ENCODE measurements around the gene ALDH18A1. TPM values are rescaled to one million over a fixed set of nuclear protein-coding genes. Genes with fewer than 3 reads are reported as not detected.
A peak's percentile ranks its signal among the peaks of the same experiment; 100 is the strongest.

Gene ALDH18A1
- total RNA-seq, 2 donors from 2014 or later: 153 to 235 TPM

DNA sequence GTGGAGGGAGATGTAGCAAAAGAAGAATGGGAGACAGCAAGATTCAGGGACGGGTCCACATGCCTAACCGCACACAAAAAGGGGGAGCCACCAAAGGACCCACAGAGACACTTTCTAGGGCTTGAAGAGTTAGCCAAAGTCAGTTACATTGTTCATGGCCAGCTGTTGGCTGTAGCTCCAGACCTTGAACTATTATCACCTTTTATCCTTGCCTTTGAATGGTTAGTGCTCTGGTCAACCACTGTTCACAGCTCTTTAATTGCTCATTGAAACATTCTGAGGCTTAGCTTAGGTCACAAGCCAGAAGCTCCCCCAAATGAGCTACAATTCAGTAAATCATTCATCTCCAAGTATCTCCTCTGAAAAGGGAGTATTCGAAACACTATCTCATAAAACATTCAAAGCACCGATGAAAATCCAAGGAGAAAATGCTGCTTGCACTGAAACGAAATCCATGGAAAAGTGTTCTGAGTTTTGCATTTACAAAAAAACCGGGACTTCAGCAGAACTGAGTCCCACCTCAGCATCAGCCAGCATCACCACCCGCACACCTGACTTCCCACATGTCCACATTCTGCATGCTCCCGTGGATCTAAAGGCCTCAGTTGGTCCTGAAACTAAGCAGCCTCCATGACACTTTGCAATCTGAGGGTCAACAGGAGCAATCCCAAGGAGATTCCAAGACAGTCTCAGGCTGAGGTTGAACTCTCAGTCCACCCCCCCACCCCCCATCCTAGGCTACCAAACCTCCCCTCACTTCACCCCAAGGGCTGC lies 99.3 kb downstream of the ALDH18A1 start:
- Histone ChIP-seq H3K36me3 (no peaks in the 10 kb centered on the region), H3K4me3 (no peak overlapping the region), H3K27ac (no peak overlapping the region), H3K9ac (ENCODE audit: low read depth in 2 of 2, low read length in 2 of 2) (peak overlapping the region in 1 of 2 donors; percentile 9), H3K9me3 (no peaks in the 10 kb centered on the region), H3K4me1 (peaks cover 5% of the 10 kb centered on the region), H3K27me3 (no peaks in the 10 kb centered on the region)
- DNase-seq: no peak
- intact Hi-C loops (cut with DNase I): no loop called here
- TF ChIP-seq, protein P1, sequence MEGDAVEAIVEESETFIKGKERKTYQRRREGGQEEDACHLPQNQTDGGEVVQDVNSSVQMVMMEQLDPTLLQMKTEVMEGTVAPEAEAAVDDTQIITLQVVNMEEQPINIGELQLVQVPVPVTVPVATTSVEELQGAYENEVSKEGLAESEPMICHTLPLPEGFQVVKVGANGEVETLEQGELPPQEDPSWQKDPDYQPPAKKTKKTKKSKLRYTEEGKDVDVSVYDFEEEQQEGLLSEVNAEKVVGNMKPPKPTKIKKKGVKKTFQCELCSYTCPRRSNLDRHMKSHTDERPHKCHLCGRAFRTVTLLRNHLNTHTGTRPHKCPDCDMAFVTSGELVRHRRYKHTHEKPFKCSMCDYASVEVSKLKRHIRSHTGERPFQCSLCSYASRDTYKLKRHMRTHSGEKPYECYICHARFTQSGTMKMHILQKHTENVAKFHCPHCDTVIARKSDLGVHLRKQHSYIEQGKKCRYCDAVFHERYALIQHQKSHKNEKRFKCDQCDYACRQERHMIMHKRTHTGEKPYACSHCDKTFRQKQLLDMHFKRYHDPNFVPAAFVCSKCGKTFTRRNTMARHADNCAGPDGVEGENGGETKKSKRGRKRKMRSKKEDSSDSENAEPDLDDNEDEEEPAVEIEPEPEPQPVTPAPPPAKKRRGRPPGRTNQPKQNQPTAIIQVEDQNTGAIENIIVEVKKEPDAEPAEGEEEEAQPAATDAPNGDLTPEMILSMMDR (IDR thresholded peaks at IDR 0.05): no peak

Other genes with a start within 250 kb of the ALDH18A1 start
- 100 to 1,000 TPM in 1 of 2 donors, 10 to 100 TPM in 1; 17.6 to 150 TPM for gene SORBS1, start 95.3 kb downstream of the ALDH18A1 start, total RNA-seq
- gene TCTN3, start 37.2 kb upstream of the ALDH18A1 start, total RNA-seq: 10 to 100 TPM; 32.0 to 40.7 TPM
- gene ENTPD1, start 99.5 kb upstream of the ALDH18A1 start, total RNA-seq: 10 to 100 TPM in 1 of 2 donors, 1 to 10 TPM in 1; 4.5 to 10.8 TPM